Measurements from ENCODE around the gene CCL21.

The CCL21 gene

GRCh38 chr9:34709196-34709978 is 549 bp downstream of the CCL21 start:
- no peak for TF ChIP-seq CTCF (IDR thresholded peaks at IDR 0.05; ENCODE audit: control extremely low read depth, extremely low read depth, low read depth, missing control alignments)
- CTCF ChIA-PET, result interaction anchor here (0.8 to 1.5 kb wide), 4 partner anchors 9 to 671 kb away, joined by 3 to 5 read pairs (median 3); no protein-coding TSS in a partner anchor
- DNase-seq (ENCODE audit: extremely low spot score), result no peak
- POLR2A ChIA-PET, result no interaction called here

- no peak for TF ChIP-seq CTCF (IDR thresholded peaks at IDR 0.05; ENCODE audit: control extremely low read depth, extremely low read depth, low read depth, missing control alignments)
- ChIA-PET POLR2A (no interaction called here), CTCF (interaction anchor here (1.4 kb wide), 1 partner anchor 32 kb away, joined by 3 read pairs; no protein-coding TSS in a partner anchor)
- no peak for DNase-seq (ENCODE audit: extremely low spot score)
Observed at GRCh38 chr9:34707130-34707529, 2.8 kb downstream of the CCL21 start.

- ChIA-PET POLR2A (no interaction called here), CTCF (interaction anchor here (0.6 to 5.9 kb wide), 37 partner anchors 8 to 826 kb away, joined by 3 to 49 read pairs (median 5); partner anchors contain the start of genes CCL19, CCL21, GALT and RPP25L)
- DNase-seq (ENCODE audit: extremely low spot score), result peak; percentile 83
- peak; percentile 99 for TF ChIP-seq CTCF (IDR thresholded peaks at IDR 0.05; ENCODE audit: control extremely low read depth, extremely low read depth, low read depth, missing control alignments)
Observed at GRCh38 chr9:34701769-34702736, 7.9 kb downstream of the CCL21 start.

GRCh38 chr9:34701023-34701768 is 8.7 kb downstream of the CCL21 start:
- CTCF ChIA-PET, result interaction anchor here (0.8 to 5.9 kb wide), 14 partner anchors 8 to 109 kb away, joined by 3 to 49 read pairs (median 3); partner anchors contain the start of genes CCL19, CCL21, GALT and SIGMAR1
- peak; percentile 70 for TF ChIP-seq CTCF (IDR thresholded peaks at IDR 0.05; ENCODE audit: control extremely low read depth, extremely low read depth, low read depth, missing control alignments)
- POLR2A ChIA-PET, result no interaction called here
- DNase-seq (ENCODE audit: extremely low spot score), result peak; percentile 76

GRCh38 chr9:34694811-34695210 is 15.1 kb downstream of the CCL21 start:
- POLR2A ChIA-PET, result no interaction called here
- CTCF ChIA-PET, result interaction anchor here (0.7 to 4.7 kb wide), 3 partner anchors 8 to 15 kb away, joined by 3 to 30 read pairs (median 6); partner anchors contain the start of gene CCL21
- no peak for TF ChIP-seq CTCF (IDR thresholded peaks at IDR 0.05; ENCODE audit: control extremely low read depth, extremely low read depth, low read depth, missing control alignments)
- no peak for DNase-seq (ENCODE audit: extremely low spot score)
